GM23338 (cell line): ENCODE measurements around the gene GIMAP1. TPM values are rescaled to one million over a fixed set of nuclear protein-coding genes. Genes with fewer than 3 reads are reported as not detected.

ENCODE experiments used
- ATAC-seq: fragments of 200-7000 bp; cut with Tn5 transposase; 3 replicates; pipeline ENCODE4 v1.9.1; 2020
- DNase-seq: peaks from one replicate; pipeline ENCODE4 v3.0.0-alpha.2; 2015; ENCODE audit warnings: low spot score
- H2AFZ ChIP-seq: fragments of 200-600 bp; sonication (generic); 2 replicates; pipeline ENCODE4 v1.8.0; 2016; ENCODE audit warnings: antibody characterized with exemption, mild to moderate bottlenecking, moderate library complexity
- H3F3A ChIP-seq: fragments of 200-600 bp; sonication (generic); replicated peaks from 2 replicates; pipeline ENCODE4 v1.8.0; 2017; ENCODE audit warnings: antibody characterized with exemption, mixed run types, low read depth
- H3K27ac ChIP-seq: fragments of 200-600 bp; sonication (generic); 2 replicates; pipeline ENCODE4 v1.6.1; 2016; ENCODE audit warnings: low read depth
- H3K27me3 ChIP-seq: fragments of 200-600 bp; sonication (generic); 2 replicates; pipeline ENCODE4 v1.8.0; 2016; ENCODE audit warnings: mild to moderate bottlenecking, mixed run types, moderate library complexity; ENCODE audit not compliant: insufficient read depth
- H3K36me3 ChIP-seq: fragments of 200-600 bp; sonication (generic); 2 replicates; pipeline ENCODE4 v1.8.0; 2016; ENCODE audit warnings: mild to moderate bottlenecking; ENCODE audit not compliant: insufficient read depth
- H3K4me1 ChIP-seq: fragments of 200-600 bp; sonication (generic); 2 replicates; pipeline ENCODE4 v1.8.0; 2016; ENCODE audit warnings: mild to moderate bottlenecking, moderate library complexity; ENCODE audit not compliant: insufficient read depth
- H3K4me2 ChIP-seq: fragments of 200-600 bp; sonication (generic); 2 replicates; pipeline ENCODE4 v1.7.1; 2017; ENCODE audit warnings: mixed run types
- H3K4me3 ChIP-seq: fragments of 200-600 bp; sonication (generic); 2 replicates; pipeline ENCODE4 v1.6.1; 2016; ENCODE audit warnings: mixed run types
- H3K79me2 ChIP-seq: fragments of 200-600 bp; sonication (generic); replicated peaks from 2 replicates; pipeline ENCODE4 v1.8.0; 2017; ENCODE audit warnings: mild to moderate bottlenecking; ENCODE audit not compliant: insufficient read depth
- H3K9me2 ChIP-seq: fragments of 200-600 bp; sonication (generic); 2 replicates; pipeline ENCODE4 v1.8.0; 2017; ENCODE audit not compliant: insufficient read depth
- H4K20me1 ChIP-seq: fragments of 200-600 bp; sonication (generic); replicated peaks from 2 replicates; pipeline ENCODE4 v1.8.0; 2017; ENCODE audit warnings: mild to moderate bottlenecking; ENCODE audit not compliant: insufficient read depth
- H3K27ac Mint-ChIP-seq: 2 replicates; pipeline ENCODE4 v1.8.0; 2020; ENCODE audit warnings: inconsistent platforms, mild to moderate bottlenecking, moderate library complexity, mixed read lengths
- H3K27me3 Mint-ChIP-seq: 3 replicates; pipeline ENCODE4 v1.8.0; 2022; ENCODE audit warnings: low read depth, mild to moderate bottlenecking, moderate library complexity, mixed read lengths, inconsistent platforms; ENCODE audit not compliant: insufficient read depth, poor library complexity
- H3K36me3 Mint-ChIP-seq: 3 replicates; pipeline ENCODE4 v1.8.0; 2021; ENCODE audit warnings: low read depth, mild to moderate bottlenecking, inconsistent platforms, moderate library complexity, mixed read lengths
- H3K4me1 Mint-ChIP-seq: 3 replicates; pipeline ENCODE4 v1.8.0; 2020; ENCODE audit warnings: mild to moderate bottlenecking, inconsistent platforms, mixed read lengths
- H3K4me3 Mint-ChIP-seq: 3 replicates; pipeline ENCODE4 v1.8.0; 2021; ENCODE audit warnings: moderate library complexity, mild to moderate bottlenecking, inconsistent platforms, mixed read lengths
- H3K9me3 Mint-ChIP-seq: 3 replicates; pipeline ENCODE4 v1.8.0; 2020; ENCODE audit warnings: moderate library complexity, mild to moderate bottlenecking, inconsistent platforms, mixed read lengths
- CREB1 ChIP-seq: fragments of 250-450 bp; sonication (Bioruptor Pico); IDR thresholded peaks from 2 replicates; pipeline ENCODE4 v1.5.0; 2020; ENCODE audit warnings: low read depth, mild to moderate bottlenecking, moderate library complexity
- EZH2 ChIP-seq: fragments of 200-600 bp; sonication (generic); IDR thresholded peaks from one replicate; pipeline ENCODE4 v1.8.0; 2017; ENCODE audit warnings: antibody characterized with exemption, mild to moderate bottlenecking, low read depth; ENCODE audit not compliant: unreplicated experiment
- EZH2phosphoT487 ChIP-seq: fragments of 200-600 bp; sonication (generic); IDR thresholded peaks from one replicate; pipeline ENCODE4 v1.8.1; 2018; ENCODE audit warnings: antibody characterized with exemption; ENCODE audit not compliant: unreplicated experiment
- JUNB ChIP-seq: IDR thresholded peaks from one replicate; pipeline ENCODE4 v1.6.1; 2016; ENCODE audit warnings: antibody characterized with exemption; ENCODE audit not compliant: unreplicated experiment
- NANOG ChIP-seq: IDR thresholded peaks from 2 replicates; pipeline ENCODE4 v1.6.1; 2016; ENCODE audit warnings: antibody characterized with exemption, borderline replicate concordance
- POLR2AphosphoS5 ChIP-seq: IDR thresholded peaks from 2 replicates; pipeline ENCODE4 v1.6.1; 2016; ENCODE audit warnings: antibody characterized with exemption, low read depth
- STAT1 ChIP-seq: IDR thresholded peaks from one replicate; pipeline ENCODE4 v1.6.1; 2016; ENCODE audit warnings: antibody characterized with exemption; ENCODE audit not compliant: unreplicated experiment
- ZNF114 ChIP-seq: fragments of 250-450 bp; sonication (Bioruptor Pico); IDR thresholded peaks from 2 replicates; pipeline ENCODE4 v1.5.0; 2020; ENCODE audit warnings: mild to moderate bottlenecking, moderate library complexity
- ZNF331 ChIP-seq: fragments of 250-450 bp; sonication (Bioruptor Pico); IDR thresholded peaks from 2 replicates; pipeline ENCODE4 v1.5.0; 2020; ENCODE audit warnings: low read depth, mild to moderate bottlenecking, moderate library complexity
- polyA plus RNA-seq: library from polyadenylated mRNA; unstranded; fragments of >200 nt; fragmentation: Nextera tagmentation; extraction: Ambion mirVana; gene quantifications from 2 replicates; pipeline ENCODE4 v1.2.1, GENCODE V29; 2016
- total RNA-seq: library from RNA; depleted of rRNA; stranded (reverse); fragments of >200 nt; shearing (Covaris generic); gene quantifications from 2 replicates; pipeline ENCODE4 v1.2.3, GENCODE V29; 2014
- TF ChIP-seq, protein P1 (sequence below): IDR thresholded peaks from one replicate; pipeline ENCODE4 v1.6.1; 2018; ENCODE audit warnings: antibody characterized with exemption; ENCODE audit not compliant: unreplicated experiment
- TF ChIP-seq, protein P2 (sequence below): fragments of 250-450 bp; sonication (Bioruptor Pico); IDR thresholded peaks from 2 replicates; pipeline ENCODE4 v1.5.0; 2020; ENCODE audit warnings: mild to moderate bottlenecking, moderate library complexity
- TF ChIP-seq, protein P3 (sequence below): IDR thresholded peaks from 2 replicates; pipeline ENCODE4 v1.6.1; 2016; ENCODE audit warnings: antibody characterized with exemption
- TF ChIP-seq, protein P4 (sequence below), 2 experiments: fragments of 200-600 bp in 1 of 2; sonication (generic) in 1 of 2; conservative IDR thresholded peaks; 2 replicates each; pipeline versions ENCODE4 v1.5.1 to v1.6.1; 2016 to 2017; ENCODE audit warnings: antibody characterized with exemption in 2 of 2, low read depth in 2 of 2, mild to moderate bottlenecking in 2 of 2, moderate library complexity in 1 of 2

GIMAP1 gene
- total and polyA plus RNA-seq, 2 experiments from 2014 or later, result not detected

DNA sequence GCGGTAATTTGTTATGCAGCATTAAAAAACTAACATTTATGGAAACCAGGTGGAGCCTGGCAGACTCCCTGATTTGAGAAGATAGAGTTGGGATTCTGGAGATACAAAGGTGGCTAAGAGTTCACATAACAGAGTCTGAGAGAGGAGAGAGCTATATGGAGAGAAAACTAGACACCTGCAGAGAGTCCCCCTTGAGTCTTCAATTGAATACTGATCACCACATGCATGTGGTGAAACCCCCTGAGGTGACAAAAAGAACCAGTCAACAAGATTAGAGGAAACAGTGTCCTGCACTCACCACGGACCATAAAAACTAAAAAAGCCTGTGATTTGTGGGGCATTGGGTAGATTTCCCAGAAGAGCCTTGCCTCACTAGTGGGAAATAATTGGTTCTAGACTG lies 20.8 kb upstream of the GIMAP1 start:
- Histone ChIP-seq H3K27ac (no peak overlapping the region), H4K20me1 (no peaks in the 10 kb centered on the region), H3K79me2 (no peaks in the 10 kb centered on the region), H3F3A (no peaks in the 10 kb centered on the region), H3K4me2 (no peak overlapping the region), H3K36me3 (no peaks in the 10 kb centered on the region; the same call in 1 of the 2 replicates), H3K9me2 (peaks cover 9% of the 10 kb centered on the region; the same call in 1 of the 2 replicates), H3K4me3 (no peak overlapping the region), H3K4me1 (no peaks in the 10 kb centered on the region), H2AFZ (no peak overlapping the region), H3K27me3 (no peaks in the 10 kb centered on the region)
- Mint-ChIP-seq H3K27ac (no peak overlapping the region), H3K27me3 (peaks cover 2% of the 10 kb centered on the region), H3K4me1 (no peaks in the 10 kb centered on the region), H3K4me3 (no peak overlapping the region), H3K9me3 (peaks cover 14% of the 10 kb centered on the region; the same call in 2 of the 3 replicates), H3K36me3 (no peaks in the 10 kb centered on the region)
- TF ChIP-seq STAT1, result no peak
- no peak for TF ChIP-seq POLR2AphosphoS5
- TF ChIP-seq CREB1 (CRISPR knock-in tag), result no peak
- TF ChIP-seq JUNB, result no peak
- no peak for TF ChIP-seq EZH2
- TF ChIP-seq ZNF331, result no peak
- TF ChIP-seq, protein P1, sequence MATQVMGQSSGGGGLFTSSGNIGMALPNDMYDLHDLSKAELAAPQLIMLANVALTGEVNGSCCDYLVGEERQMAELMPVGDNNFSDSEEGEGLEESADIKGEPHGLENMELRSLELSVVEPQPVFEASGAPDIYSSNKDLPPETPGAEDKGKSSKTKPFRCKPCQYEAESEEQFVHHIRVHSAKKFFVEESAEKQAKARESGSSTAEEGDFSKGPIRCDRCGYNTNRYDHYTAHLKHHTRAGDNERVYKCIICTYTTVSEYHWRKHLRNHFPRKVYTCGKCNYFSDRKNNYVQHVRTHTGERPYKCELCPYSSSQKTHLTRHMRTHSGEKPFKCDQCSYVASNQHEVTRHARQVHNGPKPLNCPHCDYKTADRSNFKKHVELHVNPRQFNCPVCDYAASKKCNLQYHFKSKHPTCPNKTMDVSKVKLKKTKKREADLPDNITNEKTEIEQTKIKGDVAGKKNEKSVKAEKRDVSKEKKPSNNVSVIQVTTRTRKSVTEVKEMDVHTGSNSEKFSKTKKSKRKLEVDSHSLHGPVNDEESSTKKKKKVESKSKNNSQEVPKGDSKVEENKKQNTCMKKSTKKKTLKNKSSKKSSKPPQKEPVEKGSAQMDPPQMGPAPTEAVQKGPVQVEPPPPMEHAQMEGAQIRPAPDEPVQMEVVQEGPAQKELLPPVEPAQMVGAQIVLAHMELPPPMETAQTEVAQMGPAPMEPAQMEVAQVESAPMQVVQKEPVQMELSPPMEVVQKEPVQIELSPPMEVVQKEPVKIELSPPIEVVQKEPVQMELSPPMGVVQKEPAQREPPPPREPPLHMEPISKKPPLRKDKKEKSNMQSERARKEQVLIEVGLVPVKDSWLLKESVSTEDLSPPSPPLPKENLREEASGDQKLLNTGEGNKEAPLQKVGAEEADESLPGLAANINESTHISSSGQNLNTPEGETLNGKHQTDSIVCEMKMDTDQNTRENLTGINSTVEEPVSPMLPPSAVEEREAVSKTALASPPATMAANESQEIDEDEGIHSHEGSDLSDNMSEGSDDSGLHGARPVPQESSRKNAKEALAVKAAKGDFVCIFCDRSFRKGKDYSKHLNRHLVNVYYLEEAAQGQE, result no peak
- TF ChIP-seq, protein P2, sequence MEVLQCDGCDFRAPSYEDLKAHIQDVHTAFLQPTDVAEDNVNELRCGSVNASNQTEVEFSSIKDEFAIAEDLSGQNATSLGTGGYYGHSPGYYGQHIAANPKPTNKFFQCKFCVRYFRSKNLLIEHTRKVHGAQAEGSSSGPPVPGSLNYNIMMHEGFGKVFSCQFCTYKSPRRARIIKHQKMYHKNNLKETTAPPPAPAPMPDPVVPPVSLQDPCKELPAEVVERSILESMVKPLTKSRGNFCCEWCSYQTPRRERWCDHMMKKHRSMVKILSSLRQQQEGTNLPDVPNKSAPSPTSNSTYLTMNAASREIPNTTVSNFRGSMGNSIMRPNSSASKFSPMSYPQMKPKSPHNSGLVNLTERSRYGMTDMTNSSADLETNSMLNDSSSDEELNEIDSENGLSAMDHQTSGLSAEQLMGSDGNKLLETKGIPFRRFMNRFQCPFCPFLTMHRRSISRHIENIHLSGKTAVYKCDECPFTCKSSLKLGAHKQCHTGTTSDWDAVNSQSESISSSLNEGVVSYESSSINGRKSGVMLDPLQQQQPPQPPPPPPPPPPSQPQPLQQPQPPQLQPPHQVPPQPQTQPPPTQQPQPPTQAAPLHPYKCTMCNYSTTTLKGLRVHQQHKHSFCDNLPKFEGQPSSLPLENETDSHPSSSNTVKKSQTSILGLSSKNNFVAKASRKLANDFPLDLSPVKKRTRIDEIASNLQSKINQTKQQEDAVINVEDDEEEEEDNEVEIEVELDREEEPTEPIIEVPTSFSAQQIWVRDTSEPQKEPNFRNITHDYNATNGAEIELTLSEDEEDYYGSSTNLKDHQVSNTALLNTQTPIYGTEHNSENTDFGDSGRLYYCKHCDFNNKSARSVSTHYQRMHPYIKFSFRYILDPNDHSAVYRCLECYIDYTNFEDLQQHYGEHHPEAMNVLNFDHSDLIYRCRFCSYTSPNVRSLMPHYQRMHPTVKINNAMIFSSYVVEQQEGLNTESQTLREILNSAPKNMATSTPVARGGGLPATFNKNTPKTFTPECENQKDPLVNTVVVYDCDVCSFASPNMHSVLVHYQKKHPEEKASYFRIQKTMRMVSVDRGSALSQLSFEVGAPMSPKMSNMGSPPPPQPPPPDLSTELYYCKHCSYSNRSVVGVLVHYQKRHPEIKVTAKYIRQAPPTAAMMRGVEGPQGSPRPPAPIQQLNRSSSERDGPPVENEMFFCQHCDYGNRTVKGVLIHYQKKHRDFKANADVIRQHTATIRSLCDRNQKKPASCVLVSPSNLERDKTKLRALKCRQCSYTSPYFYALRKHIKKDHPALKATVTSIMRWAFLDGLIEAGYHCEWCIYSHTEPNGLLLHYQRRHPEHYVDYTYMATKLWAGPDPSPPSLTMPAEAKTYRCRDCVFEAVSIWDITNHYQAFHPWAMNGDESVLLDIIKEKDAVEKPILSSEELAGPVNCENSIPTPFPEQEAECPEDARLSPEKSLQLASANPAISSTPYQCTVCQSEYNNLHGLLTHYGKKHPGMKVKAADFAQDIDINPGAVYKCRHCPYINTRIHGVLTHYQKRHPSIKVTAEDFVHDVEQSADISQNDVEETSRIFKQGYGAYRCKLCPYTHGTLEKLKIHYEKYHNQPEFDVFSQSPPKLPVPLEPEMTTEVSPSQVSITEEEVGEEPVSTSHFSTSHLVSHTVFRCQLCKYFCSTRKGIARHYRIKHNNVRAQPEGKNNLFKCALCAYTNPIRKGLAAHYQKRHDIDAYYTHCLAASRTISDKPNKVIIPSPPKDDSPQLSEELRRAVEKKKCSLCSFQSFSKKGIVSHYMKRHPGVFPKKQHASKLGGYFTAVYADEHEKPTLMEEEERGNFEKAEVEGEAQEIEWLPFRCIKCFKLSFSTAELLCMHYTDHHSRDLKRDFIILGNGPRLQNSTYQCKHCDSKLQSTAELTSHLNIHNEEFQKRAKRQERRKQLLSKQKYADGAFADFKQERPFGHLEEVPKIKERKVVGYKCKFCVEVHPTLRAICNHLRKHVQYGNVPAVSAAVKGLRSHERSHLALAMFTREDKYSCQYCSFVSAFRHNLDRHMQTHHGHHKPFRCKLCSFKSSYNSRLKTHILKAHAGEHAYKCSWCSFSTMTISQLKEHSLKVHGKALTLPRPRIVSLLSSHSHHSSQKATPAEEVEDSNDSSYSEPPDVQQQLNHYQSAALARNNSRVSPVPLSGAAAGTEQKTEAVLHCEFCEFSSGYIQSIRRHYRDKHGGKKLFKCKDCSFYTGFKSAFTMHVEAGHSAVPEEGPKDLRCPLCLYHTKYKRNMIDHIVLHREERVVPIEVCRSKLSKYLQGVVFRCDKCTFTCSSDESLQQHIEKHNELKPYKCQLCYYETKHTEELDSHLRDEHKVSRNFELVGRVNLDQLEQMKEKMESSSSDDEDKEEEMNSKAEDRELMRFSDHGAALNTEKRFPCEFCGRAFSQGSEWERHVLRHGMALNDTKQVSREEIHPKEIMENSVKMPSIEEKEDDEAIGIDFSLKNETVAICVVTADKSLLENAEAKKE (CRISPR knock-in tag), result no peak
- TF ChIP-seq ZNF114, result no peak
- no peak for TF ChIP-seq NANOG
- TF ChIP-seq, protein P3, sequence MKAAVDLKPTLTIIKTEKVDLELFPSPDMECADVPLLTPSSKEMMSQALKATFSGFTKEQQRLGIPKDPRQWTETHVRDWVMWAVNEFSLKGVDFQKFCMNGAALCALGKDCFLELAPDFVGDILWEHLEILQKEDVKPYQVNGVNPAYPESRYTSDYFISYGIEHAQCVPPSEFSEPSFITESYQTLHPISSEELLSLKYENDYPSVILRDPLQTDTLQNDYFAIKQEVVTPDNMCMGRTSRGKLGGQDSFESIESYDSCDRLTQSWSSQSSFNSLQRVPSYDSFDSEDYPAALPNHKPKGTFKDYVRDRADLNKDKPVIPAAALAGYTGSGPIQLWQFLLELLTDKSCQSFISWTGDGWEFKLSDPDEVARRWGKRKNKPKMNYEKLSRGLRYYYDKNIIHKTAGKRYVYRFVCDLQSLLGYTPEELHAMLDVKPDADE, result no peak
- no peak for TF ChIP-seq EZH2phosphoT487
- TF ChIP-seq, protein P4, sequence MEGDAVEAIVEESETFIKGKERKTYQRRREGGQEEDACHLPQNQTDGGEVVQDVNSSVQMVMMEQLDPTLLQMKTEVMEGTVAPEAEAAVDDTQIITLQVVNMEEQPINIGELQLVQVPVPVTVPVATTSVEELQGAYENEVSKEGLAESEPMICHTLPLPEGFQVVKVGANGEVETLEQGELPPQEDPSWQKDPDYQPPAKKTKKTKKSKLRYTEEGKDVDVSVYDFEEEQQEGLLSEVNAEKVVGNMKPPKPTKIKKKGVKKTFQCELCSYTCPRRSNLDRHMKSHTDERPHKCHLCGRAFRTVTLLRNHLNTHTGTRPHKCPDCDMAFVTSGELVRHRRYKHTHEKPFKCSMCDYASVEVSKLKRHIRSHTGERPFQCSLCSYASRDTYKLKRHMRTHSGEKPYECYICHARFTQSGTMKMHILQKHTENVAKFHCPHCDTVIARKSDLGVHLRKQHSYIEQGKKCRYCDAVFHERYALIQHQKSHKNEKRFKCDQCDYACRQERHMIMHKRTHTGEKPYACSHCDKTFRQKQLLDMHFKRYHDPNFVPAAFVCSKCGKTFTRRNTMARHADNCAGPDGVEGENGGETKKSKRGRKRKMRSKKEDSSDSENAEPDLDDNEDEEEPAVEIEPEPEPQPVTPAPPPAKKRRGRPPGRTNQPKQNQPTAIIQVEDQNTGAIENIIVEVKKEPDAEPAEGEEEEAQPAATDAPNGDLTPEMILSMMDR (conservative IDR thresholded peaks at IDR 0.05; ENCODE audit: low read depth in 2 of 2), result no peak
- ATAC-seq (no peak), DNase-seq (no peak)
